Measurements from ENCODE around the gene ADGRG1.
A peak's percentile ranks its signal among the peaks of the same experiment; 100 is the strongest.
"Not testable (repeated sequence)": the region's sequence is repeated elsewhere in the genome, so short reads cannot be mapped to it uniquely, and the experiment has no call there.

The ADGRG1 gene

GRCh38 chr16:57628008-57628781 lies at the start of gene ADGRG1:
Gene ADGRG1, plus strand, starts transcription at chr16:57628630. Its CDS starts 21,658 bp downstream, at chr16:57650288.
- no peak for DNase-seq (ENCODE audit: low read depth)

DNA sequence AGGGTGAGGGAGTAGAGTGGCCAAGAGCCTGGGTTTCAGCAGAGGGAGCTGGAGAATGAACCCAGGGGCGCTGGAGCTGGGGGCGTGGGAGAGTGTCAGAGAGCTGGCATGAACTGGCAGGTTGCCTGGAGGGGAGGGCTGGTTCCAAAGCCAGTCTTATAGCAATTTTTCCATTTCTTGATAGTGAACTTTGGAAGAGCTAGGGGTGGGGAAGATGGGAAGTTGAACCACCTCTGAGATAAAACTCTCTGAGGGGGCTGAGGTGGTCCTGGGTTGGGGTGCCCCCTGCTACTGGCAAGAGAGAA lies 49.1 kb upstream of the ADGRG1 start:
- DNase-seq (ENCODE audit: low read depth) = no peak

DNA sequence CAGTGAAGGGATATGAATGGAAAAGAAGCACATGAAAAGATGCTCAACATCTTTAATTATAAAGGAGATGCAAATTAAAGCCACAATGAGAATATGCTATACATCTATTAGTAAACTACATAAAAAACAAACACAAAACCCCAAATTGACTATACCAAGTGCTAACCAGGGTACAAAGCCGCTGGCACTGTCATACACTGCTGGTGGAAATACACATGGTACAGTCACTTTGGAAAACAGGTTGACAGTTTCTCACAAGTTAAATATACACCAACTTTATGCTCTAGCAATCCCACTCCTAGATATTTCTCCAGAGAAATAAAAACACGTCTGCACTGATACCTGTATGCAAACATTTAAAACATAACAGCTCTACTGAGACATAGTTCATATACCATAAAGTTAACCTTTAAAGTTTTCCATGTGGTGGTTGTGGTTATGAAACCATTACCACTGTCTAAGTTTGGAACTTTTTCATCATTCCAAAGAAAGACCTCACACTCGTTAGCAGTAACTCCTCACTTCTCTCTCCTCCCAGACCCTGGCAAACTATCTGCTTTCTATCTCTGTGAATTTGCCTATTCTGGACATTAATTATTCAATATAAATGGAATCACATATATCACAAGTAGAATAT lies 43.3 kb upstream of the ADGRG1 start:
- no peak for DNase-seq (ENCODE audit: low read depth)

- DNase-seq (ENCODE audit: low read depth) = no peak
Observed at GRCh38 chr16:57588831-57589230, 39.6 kb upstream of the ADGRG1 start.

- DNase-seq (ENCODE audit: low read depth) = no peak
Observed at GRCh38 chr16:57589374-57589773, 39.1 kb upstream of the ADGRG1 start.

DNA sequence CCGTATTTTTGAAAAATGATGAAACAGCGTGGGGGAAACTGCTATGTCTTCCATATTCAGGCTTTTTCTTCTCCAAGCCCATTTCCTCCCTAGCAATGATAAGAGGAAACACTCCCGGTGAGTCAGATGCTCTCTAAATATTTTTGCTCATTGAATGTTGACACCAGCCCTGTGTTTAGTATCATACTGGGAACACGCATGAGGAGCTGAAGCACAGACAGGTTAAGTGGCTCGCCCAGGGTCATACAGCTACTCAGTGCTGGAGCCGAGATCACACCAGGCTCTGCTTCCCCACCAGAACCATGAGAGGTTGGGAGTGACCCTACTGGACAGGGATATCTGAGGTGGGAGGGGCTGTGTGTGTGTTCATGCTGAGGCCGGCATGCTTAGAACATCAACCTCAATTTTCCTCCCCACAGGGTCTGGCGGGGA lies 37.8 kb upstream of the ADGRG1 start:
- no peak for DNase-seq (ENCODE audit: low read depth)

GRCh38 chr16:57591086-57591869 lies 37.2 kb upstream of the ADGRG1 start:
- DNase-seq (ENCODE audit: low read depth) = no peak

DNA sequence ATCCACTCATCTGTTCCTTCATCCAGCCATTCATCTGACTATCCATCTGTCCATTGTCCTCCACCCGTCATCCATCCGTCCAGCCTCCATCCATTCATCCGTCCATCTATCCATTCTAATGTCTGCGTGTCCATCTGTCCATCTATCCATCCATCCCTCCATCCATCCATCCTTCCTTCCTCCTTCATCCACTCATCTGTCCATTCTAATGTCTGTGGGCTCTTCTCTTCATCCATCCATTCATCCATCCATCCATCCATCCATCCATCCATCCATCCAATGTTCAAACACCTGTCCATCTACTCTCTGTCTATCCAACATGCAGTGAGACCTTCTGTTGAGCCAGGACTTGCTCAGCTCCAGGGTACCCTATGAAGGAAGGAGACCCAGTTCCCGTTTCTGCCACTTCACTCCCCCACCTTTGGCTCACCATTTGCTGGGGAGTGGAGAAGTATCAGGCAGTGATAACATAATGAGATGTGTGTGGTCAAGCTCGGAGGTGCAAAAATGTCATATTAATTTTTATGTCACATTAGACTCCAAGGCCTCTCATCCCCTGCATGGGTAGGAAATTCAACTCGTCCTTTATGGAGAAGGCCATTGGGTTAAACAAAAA lies 36.5 kb upstream of the ADGRG1 start:
- DNase-seq (ENCODE audit: low read depth) = no peak

- peak; percentile 57 for DNase-seq (ENCODE audit: low read depth)
Observed at GRCh38 chr16:57592591-57593003, 35.8 kb upstream of the ADGRG1 start.

DNA sequence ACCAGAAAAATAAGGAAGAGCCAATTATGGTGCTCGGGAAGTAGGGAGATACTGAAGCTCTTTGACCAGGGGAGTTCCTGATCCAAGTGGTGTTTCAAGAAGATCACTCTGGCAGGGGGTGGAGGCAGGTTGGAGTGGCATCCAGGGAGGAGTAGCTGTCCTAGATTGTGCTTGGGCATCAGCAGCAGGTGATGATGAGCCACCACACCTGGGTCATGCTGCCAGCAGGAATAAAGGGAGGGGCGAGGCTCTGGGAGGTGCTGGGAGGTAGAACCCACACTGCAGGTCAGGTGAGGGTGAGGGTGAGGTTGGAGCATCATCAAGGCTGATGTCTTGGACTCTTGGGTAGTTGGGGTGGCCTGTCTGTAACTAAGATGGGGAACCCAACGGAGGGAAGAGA lies 35.4 kb upstream of the ADGRG1 start:
- no peak for DNase-seq (ENCODE audit: low read depth)

GRCh38 chr16:57593990-57594389 lies 34.4 kb upstream of the ADGRG1 start:
- DNase-seq (ENCODE audit: low read depth) = no peak

DNA sequence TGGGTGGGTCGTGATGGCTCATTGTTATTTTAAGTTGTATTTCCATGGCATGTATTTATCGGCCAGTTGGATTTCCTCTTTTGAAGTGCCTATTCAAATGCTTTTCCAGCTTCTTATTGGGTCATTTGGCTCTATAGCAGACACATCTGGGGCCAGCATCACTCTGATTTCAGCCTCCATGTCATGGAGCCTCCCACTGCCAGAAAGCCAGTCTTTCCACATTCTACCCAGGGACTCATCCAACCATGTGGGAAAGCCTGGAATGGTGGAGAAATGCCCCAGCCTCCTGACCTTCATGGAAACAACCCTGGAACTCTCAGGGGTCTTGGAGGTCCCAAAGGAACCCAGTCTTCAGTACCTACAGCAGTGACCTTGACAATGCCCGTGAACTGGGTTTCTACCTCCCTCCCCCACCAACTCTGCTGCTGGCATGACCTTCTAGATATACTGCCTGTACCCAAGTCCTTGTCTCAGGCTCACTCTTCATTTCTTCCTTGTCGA lies 33.8 kb upstream of the ADGRG1 start:
- no peak for DNase-seq (ENCODE audit: low read depth)

- DNase-seq (ENCODE audit: low read depth) = not testable (repeated sequence)
Observed at GRCh38 chr16:57596234-57596633, 32.2 kb upstream of the ADGRG1 start.

DNA sequence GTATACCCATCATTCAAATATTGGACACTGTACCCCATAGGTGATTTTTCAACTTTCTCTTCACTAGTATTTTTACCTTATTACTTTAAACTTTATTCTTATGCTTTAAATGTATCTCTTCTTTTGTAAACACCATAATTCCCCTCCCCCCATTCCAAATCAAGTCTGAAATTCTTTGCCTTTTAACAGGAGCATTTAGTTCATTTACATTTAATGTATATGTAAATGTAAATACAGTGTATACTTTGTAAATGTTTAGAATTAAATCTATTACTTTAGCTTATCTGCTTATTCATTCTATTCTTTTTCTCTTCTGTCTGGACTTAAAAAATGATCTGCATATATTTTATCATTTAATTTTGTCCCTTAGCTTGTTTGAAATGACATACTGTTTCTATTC lies 30.0 kb upstream of the ADGRG1 start:
- no peak for DNase-seq (ENCODE audit: low read depth)

DNA sequence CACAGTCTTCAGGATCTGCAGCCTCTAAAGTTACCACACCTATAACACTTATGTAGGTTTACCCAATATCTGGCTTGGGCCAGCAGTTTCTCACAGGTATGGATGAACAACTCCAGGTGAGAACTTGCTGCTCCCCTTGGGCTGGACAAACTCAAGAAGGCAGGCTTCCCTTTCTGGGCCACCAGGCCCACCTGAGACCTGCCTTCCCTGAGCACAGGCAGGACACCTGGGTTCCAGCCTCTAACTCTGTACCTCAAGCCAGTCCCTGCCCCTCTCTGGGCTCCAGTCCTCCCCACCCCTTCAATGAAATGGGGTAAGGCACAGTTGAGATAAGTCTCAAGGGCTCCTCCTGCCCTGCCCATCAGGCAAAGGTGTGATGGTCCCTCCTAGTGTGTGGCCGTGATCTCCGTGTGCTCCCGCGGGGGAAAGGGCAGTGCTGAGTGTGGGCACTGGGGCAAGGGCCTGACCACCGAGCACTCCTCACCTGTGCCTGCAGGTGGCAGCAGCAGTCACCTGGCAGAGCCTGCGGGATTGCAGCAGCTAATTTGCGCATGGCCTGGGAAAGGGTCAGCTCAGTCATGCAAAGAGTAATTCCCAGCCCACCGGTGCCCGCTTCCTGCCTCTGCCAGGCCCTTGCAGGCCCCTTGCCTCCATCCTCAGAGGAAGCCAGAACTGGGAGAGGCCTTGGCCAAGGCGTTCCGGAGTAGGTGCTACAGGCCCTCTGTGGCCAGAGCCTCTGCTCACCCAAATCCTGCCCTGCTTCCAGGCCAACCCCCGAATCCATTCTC lies 28.2 kb upstream of the ADGRG1 start:
- DNase-seq (ENCODE audit: low read depth) = no peak

- no peak for DNase-seq (ENCODE audit: low read depth)
Observed at GRCh38 chr16:57600952-57601580, 27.4 kb upstream of the ADGRG1 start.

- no peak for DNase-seq (ENCODE audit: low read depth)
Observed at GRCh38 chr16:57601801-57602478, 26.5 kb upstream of the ADGRG1 start.

DNA sequence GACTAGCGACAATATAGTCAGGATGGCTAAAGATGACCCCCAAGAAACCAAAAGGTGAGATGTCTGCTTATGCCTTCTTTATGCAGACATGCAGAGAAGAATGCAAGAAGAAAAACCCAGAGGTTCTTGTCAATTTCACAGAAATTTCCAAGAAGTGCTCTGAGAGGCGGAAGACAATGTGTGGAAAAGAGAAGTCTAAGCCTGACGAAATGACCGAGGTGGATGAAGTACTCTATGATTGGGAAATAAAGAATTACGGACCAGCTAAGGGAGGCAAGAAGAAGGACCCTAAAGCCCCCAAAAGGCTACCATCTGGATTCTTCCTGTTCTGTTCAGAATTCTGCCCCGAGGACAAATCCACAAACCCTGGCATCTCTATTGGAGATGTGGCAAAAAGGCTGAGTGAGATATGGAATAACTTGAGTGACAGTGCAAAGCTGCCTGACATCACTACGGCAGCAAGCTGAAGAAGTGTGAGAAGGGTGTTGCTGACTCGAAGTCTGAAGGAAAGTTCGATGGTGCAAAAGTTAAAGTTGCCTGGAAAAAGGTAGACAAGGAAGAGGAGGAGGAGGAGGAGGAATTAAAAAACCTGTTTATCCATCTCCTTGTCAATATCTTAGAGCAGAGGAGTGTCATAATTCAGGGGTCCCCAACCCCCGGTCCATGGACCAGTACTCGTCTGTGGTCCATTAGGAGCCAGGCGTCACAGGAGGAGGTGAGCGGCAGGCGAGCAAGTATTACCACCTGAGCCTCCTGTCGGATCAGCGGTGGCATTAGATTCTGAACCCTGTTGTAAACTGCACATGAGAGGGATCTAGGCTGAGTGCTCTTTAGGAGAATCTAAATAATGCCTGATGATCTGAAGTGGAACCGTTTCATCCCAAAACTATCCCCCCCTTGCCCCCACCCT lies 25.1 kb upstream of the ADGRG1 start:
- no peak for DNase-seq (ENCODE audit: low read depth)

GRCh38 chr16:57604177-57604576 lies 24.3 kb upstream of the ADGRG1 start:
- no peak for DNase-seq (ENCODE audit: low read depth)

All from stimulated activated CD8-positive, alpha-beta memory T cell treated with anti-CD3 and anti-CD28 coated beads, Interleukin-12 subunit alpha, Interleukin-12 subunit beta, amount 100 ng/mL, for 1 hour (primary cell).